SK-N-MC (cell line): ENCODE results near the gene ITGA8.

Source experiments
- EZH2 ChIP-seq: fragments of 200-600 bp; sonication (generic); IDR thresholded peaks from one replicate; pipeline ENCODE4 v1.6.1; 2017; ENCODE audit warnings: antibody characterized with exemption
- POLR2AphosphoS5 ChIP-seq: IDR thresholded peaks from 2 replicates; pipeline ENCODE4 v1.6.1; 2012; ENCODE audit warnings: mild to moderate bottlenecking, low read depth, low read length, borderline replicate concordance

GRCh38 chr10:15703151-15703880, 16.4 kb downstream of the ITGA8 start:
- no peak for TF ChIP-seq POLR2AphosphoS5
- TF ChIP-seq EZH2: no peak
